GM12875 (cell line): ENCODE results near the gene TBC1D22A.

ENCODE experiments used
- H3K4me3 ChIP-seq: one replicate; pipeline ENCODE4 v1.5.1; 2011; ENCODE audit warnings: low read depth, low read length, control low read depth
- TF ChIP-seq, protein P1 (sequence below): IDR thresholded peaks from 2 replicates; pipeline ENCODE4 v1.5.1; 2011; ENCODE audit warnings: low read depth, mild to moderate bottlenecking, control low read depth, inconsistent platforms, low read length, moderate library complexity, borderline replicate concordance; ENCODE audit not compliant: insufficient read depth

Gene TBC1D22A

DNA sequence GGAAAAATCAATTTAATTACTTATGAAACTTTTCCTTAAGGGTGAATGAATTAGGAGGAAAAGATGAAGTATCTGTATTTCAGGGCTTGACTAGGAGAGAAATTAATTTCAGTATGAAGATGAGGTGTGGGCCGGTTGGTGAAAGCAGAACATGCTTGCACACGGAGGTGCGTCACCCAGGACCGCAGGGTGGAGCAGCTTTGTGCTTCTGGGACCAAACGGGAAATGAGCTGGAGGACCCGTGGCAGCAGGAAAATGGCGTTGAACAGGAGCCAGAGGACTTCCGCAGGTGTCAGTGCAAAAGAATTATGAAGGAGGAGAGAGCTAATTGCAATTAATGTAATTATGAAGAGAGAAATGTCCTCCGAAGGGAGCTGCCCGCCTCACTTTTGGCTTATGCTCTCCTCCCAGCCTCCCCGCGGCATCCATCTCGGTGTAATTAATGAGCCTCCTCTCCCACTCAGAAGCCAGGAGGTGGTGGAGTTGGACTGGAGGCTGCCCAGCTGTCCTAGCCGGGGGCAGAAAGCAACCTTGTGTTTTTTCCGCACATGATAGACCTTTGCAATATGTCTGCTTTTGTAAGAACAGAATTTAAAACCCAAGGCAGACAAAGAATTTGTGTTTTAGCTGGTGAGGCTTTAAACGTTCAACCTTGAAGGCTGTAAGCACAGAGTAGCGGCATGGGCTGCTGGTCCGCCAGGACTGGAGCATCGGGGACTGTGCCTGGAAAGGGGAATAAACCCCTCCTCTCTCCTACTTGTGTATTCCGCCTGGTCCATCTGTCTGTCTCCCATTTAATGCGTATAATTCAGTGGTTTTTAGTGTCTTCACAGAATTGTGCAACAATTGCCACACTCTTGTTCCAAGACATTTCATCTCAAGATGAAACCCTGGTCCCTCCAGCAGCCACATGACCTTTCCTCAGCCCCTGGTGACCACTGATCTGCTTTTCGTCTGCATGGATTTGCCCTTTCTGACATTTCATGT lies 180.6 kb downstream of the TBC1D22A start:
- no peak overlapping the region for H3K4me3 ChIP-seq
- TF ChIP-seq, protein P1, sequence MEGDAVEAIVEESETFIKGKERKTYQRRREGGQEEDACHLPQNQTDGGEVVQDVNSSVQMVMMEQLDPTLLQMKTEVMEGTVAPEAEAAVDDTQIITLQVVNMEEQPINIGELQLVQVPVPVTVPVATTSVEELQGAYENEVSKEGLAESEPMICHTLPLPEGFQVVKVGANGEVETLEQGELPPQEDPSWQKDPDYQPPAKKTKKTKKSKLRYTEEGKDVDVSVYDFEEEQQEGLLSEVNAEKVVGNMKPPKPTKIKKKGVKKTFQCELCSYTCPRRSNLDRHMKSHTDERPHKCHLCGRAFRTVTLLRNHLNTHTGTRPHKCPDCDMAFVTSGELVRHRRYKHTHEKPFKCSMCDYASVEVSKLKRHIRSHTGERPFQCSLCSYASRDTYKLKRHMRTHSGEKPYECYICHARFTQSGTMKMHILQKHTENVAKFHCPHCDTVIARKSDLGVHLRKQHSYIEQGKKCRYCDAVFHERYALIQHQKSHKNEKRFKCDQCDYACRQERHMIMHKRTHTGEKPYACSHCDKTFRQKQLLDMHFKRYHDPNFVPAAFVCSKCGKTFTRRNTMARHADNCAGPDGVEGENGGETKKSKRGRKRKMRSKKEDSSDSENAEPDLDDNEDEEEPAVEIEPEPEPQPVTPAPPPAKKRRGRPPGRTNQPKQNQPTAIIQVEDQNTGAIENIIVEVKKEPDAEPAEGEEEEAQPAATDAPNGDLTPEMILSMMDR, result no peak

DNA sequence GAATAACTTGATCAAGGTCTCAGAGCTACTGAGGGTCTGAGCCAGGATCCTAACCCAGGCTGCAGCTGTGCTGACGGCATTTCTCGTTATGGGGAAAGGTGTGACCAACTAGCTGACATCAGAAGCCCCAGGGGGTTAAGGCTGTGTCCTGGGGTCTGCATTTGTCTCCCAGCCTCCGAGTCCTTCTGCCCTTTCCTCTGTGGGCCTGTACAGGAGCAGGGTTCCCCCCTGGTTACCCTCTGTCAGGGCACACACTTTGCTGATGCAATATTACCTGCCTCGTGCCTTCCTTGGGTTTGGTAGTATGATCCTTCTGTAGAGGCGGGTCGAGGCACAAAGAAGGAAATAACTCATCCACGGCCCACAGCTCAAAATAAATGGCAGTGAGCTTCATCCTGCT lies 183.0 kb downstream of the TBC1D22A start:
- TF ChIP-seq, protein P1, result no peak
- no peak overlapping the region for H3K4me3 ChIP-seq

DNA sequence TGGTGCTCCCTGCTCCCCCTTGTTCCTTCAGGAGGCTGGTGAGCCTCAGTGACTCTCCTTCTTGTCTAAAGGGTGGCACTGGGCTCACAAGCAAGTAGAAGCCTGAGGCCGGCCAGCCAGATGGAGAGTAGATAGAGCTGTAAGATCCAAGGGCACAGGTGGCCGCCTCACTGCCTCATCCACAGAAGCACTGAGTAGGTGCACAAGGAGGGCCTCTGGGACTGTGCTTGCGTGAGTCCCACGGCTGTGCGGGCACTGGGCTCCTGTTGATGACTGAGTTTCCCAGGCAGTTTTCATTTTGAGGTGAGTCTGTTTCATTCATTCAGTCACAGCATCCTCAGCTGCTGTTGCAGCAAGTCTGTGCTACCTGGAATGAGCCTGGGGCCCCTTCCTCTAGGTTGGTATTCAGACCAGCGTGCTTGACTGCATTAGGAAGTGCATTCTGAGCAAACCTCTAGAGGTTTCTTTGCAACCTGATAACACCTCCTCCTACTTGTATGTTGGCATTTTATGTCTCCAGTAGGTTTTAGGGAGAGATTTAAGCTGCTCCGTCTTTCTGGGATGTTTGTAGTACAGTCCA lies 184.0 kb downstream of the TBC1D22A start:
- TF ChIP-seq, protein P1, result no peak
- no peak overlapping the region for H3K4me3 ChIP-seq

DNA sequence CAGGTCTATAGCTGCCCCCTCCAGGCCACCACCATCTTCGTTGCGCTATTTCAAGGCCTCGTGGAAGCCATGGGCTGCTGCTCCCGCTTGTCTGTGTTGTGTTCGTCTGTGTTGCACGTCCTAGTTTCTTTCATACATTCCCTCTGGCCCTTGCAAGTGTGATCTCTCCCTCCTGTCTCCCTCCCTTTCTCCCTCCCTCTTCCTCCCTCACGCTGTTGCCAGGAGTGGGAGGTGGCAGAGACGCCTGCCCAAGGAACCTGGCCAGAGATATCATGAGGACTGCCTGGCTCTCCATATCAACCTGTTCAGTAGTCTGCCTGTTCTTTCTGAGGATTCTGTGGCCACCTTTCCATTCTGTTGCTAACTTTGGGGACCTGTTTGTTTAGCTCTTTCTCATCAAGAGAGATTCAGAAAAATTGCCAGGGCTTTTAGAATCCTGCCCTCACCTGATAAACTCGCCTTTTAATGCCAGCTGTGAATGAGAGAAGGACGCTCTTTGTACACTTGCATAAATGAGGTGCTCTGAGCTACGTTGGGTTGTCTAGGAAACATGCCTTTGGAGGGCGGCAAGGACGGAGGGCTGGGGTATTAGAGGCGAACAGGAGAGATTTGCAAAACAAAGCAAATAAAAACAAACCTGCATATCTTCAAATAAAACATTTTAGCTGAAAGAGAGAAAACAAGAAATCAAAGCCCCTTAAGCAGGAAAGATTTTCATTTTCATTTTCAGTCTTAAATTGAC lies 185.2 kb downstream of the TBC1D22A start:
- H3K4me3 ChIP-seq, result no peak overlapping the region
- TF ChIP-seq, protein P1, result no peak

DNA sequence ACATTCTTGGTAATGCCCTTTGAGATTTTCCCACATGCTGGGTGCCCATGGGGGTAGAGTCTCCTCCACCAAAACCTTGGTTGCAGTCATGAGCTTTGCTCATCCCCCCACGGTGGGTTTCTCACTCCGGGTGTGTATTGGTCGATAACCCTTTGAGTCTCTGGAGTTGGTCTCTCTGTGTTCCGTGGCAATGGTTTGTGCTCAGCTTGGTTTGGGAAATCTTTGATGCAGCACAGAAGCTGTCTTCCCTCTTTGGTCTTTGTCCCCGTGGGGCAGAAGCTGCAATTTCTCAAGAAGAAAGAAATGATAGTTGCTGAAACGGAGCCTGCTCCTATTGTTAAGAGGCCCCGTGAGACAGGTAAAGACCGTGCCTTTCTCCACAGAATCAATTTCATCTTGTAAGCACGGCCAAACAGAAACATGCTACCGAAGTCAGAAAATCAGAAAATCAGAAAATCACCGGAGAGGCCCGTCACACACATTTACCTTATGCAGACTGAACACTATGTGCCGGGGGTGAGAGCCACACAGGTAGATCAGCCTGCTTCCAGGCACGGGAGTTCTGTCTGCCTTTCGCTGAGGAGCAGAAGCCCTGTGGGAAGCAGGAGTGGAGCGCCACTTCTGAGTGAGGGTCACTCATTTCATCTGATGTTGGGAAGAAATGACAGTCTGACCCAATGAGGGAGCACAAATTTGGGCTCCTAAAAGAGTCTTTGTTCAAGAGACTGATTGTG lies 186.1 kb downstream of the TBC1D22A start:
- H3K4me3 ChIP-seq, result no peak overlapping the region
- TF ChIP-seq, protein P1, result no peak

DNA sequence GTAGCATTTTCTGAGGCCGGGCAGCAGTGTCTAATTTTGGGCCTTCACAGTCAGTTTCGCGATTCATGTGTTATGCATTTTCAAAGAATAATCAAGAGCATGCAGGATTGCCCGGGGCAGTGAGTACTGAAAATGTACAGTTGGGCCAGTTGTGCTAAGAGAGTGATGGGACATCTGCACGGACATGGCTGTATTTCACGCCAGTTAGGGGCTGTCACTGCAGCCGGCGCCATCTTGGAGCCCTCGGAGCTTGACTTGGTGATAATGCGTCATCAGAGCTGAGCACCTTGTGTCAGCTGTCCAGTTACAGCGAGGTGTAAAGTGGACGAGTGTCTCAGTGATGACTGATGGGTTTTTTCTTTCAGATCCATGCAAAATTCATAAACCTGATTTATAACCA lies 188.9 kb downstream of the TBC1D22A start:
- TF ChIP-seq, protein P1, result no peak
- no peak overlapping the region for H3K4me3 ChIP-seq
